ENCODE measurements around the gene ATXN2. TPM values are rescaled to one million over a fixed set of nuclear protein-coding genes. Genes with fewer than 3 reads are reported as not detected.

Gene ATXN2
- total RNA-seq, 1 donor from 2014 or later = 10.9 TPM

GRCh38 chr12:111451649-111452129 is 147.4 kb downstream of the ATXN2 start:
- DNase-seq (ENCODE audit: low read depth in 2 of 2) = peak; percentile 59 to 71

GRCh38 chr12:111451232-111451631 is 147.9 kb downstream of the ATXN2 start:
- DNase-seq (ENCODE audit: low read depth in 2 of 2) = no peak

- no peak for DNase-seq (ENCODE audit: low read depth in 2 of 2)
Observed at GRCh38 chr12:111450676-111451075, 148.4 kb downstream of the ATXN2 start.

DNA sequence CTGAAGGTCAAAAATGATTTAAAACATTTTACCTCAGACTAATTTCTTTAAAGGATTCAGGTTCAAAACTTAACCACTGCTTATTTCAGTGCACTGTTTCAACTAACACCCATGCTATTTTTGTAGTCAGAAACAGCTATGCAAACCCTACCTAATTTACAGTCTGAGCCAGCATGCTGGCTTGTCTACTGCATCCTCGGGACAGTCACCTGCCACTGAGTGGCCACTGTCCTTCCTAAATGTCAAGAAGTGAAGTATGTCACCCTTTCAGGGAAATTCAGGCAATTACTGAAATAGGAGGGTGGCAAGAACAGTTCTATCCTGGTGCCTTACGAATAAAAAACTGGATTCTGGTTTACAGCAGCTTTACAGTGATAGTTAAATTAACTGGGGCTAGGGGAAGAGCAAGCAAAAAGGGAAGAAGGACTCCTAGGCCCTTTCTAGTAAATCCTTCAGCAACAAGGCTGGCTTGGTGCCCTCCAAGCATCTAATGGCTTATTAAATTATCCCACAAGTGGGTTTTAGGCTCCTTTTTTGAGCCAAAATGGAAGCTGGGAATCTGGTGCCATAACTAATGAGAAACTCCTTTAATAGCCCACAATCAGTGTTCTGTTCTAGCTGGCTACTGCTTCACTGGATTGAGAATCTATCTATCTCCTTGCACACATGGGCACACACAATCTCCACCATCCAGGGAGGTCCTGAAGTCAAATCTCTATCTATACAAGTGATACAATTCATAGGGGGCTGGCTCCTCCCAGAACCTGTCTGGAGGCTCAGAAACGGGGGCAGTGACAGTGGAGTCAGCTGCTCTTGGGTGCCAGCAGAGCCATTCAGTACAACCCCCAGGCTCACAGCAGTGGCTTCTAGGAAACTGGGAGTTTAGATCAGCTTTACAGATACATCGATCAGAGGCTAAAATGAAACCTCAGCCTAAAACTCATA is 150.0 kb downstream of the ATXN2 start:
- DNase-seq (ENCODE audit: low read depth in 2 of 2) = no peak

GRCh38 chr12:111448266-111448830 is 150.8 kb downstream of the ATXN2 start:
- DNase-seq (ENCODE audit: low read depth in 2 of 2) = no peak

GRCh38 chr12:111447571-111448265 is 151.4 kb downstream of the ATXN2 start:
- no peak for DNase-seq (ENCODE audit: low read depth in 2 of 2)

GRCh38 chr12:111446631-111447570 is 152.2 kb downstream of the ATXN2 start:
- DNase-seq (ENCODE audit: low read depth in 2 of 2) = no peak

- DNase-seq (ENCODE audit: low read depth in 2 of 2) = peak; percentile 86 to 98
Observed at GRCh38 chr12:111445726-111446581, 153.2 kb downstream of the ATXN2 start.

GRCh38 chr12:111444925-111445725 is 154.0 kb downstream of the ATXN2 start:
- DNase-seq (ENCODE audit: low read depth in 2 of 2) = peak in 1 of 2 donors; percentile 59

DNA sequence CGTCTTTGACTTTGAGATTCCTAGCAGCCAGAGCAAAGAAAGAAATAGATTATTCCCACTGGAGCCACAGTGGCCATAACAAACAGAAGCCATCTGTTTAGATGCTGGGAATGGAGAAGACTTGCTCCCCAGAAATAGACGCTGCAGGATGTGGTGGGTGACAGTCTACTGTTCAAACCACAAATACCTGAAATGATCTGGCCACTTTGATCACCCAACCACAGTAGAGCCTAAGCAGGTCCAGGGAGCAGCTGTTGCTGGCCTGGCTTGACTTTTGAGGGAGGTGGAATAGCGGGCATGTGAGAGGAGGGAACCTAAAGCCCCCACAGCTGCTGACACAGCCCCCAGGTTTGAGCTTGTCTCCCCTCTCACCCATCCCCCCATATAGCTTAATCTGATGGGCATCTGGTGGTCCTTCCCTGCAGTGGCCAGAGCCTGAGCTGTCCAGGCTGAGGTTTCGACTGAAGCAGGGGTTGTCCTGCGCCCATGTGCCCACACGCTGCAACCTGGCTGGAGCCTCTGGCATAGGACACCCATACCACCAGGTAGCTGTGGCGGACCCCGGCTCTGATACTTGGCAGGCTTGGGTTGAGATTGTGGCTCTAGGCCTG is 154.7 kb downstream of the ATXN2 start:
- DNase-seq (ENCODE audit: low read depth in 2 of 2) = no peak

DNA sequence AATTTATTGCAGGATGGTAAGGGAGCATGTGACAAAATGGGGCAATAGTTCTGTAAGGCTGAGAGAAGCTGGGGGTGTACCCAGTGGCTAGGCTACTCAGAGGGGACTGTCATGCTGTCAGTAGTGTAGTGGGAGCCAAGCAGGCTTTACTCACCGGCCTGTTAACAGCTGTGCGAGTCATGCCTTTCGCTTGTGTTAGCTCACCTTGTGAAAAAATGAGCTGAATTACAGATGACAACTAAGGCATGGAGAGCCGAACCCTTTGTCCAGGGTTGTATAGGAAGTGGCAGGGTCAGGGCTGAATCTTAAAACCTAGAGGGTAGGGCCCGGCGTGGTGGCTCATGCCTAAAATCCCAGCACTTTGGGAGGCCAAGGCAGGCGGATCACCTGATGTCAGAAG is 155.5 kb downstream of the ATXN2 start:
- peak in 1 of 2 donors; percentile 65 for DNase-seq (ENCODE audit: low read depth in 2 of 2)

- DNase-seq (ENCODE audit: low read depth in 2 of 2) = no peak
Observed at GRCh38 chr12:111443086-111443485, 156.0 kb downstream of the ATXN2 start.

- no peak for DNase-seq (ENCODE audit: low read depth in 2 of 2)
Observed at GRCh38 chr12:111442301-111443045, 156.6 kb downstream of the ATXN2 start.

GRCh38 chr12:111441107-111441928 is 157.8 kb downstream of the ATXN2 start:
- no peak for DNase-seq (ENCODE audit: low read depth in 2 of 2)

GRCh38 chr12:111440631-111441030 is 158.5 kb downstream of the ATXN2 start:
- DNase-seq (ENCODE audit: low read depth in 2 of 2) = no peak

DNA sequence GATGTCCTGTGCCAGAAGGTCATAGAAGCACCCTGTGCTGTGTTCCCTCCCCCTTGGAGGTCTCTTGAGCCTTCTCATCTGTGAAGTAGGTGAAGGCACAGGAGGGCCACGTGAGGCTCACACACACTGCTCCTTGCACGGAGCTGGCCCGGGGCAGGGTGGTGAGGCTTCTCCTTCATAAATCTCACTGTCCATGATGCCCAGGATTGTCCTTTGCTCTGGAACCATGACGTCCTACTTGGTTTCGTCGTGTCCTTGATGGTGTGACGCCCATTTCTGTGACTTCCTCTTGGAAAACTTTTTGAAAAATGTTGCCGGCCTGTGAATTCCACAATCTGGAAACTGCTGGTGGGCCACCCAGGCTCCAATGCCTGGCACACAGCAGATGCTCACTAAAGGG is 159.0 kb downstream of the ATXN2 start:
- no peak for DNase-seq (ENCODE audit: low read depth in 2 of 2)

DNA sequence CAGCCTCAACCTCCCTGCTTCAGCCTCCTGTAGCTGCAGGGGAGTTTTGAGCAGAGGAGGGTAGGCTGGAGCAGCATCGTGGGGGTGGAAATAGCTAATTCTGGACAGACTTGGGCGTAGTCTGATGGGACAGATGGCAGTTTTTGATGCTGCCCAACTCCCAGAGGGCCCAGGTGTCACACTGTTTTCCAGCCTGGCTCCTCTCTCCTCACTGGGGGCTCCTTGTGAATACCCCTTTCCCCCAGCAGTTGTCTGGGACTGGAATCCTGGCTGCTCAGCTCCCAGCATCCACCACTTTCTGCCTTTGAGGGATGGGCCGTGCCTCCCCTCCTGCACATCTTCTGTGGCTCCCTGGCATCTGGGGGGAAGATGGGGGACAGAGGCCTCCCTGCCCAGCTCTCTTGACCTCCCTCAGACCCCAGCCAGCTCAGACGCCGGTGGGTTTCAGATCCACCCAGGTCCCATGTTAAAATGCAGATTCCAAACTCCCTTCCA is 159.4 kb downstream of the ATXN2 start:
- DNase-seq (ENCODE audit: low read depth in 2 of 2) = no peak
